ENCODE data around the gene C2CD4B.

The C2CD4B gene, protein sequence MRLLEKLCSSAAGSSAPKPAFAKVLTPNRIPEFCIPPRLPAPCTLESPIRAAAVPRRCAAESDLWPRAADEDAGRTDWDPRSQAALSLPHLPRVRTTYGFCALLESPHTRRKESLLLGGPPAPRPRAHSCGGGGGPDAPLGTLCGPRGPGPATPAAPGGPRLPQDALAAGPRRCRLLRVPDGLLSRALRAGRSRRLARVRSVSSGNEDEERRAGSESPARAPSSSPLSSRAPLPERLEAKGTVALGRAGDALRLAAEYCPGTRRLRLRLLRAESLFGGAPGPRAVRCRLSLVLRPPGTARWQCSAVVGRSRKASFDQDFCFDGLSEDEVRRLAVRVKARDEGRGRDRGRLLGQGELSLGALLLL

GRCh38 chr15:62165104-62165792, at the start of gene C2CD4B:
Gene C2CD4B (minus strand): TSS chr15:62165285. CDS start chr15:62164984, 301 bp downstream.
- peak within 1 kb of the TSS; percentile 24; the same call in 1 of the 2 replicates for H3K27ac ChIP-seq (ENCODE audit: extremely low read depth, low read depth, low read length)
- TF ChIP-seq ZNF600 (tag by site-specific recombination; IDR thresholded peaks at IDR 0.05), result no peak
- no peak for TF ChIP-seq ZNF777 (tag by site-specific recombination; IDR thresholded peaks at IDR 0.05; ENCODE audit: borderline replicate concordance)
- no peak for TF ChIP-seq MEIS1 (CRISPR knock-in tag; IDR thresholded peaks at IDR 0.05; ENCODE audit: borderline replicate concordance)
- TF ChIP-seq ZNF398 (tag by site-specific recombination; IDR thresholded peaks at IDR 0.05), result no peak
- TF ChIP-seq, protein P1, sequence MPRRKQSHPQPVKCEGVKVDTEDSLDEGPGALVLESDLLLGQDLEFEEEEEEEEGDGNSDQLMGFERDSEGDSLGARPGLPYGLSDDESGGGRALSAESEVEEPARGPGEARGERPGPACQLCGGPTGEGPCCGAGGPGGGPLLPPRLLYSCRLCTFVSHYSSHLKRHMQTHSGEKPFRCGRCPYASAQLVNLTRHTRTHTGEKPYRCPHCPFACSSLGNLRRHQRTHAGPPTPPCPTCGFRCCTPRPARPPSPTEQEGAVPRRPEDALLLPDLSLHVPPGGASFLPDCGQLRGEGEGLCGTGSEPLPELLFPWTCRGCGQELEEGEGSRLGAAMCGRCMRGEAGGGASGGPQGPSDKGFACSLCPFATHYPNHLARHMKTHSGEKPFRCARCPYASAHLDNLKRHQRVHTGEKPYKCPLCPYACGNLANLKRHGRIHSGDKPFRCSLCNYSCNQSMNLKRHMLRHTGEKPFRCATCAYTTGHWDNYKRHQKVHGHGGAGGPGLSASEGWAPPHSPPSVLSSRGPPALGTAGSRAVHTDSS (tag by site-specific recombination; IDR thresholded peaks at IDR 0.05), result no peak
- TF ChIP-seq HOXC10 (CRISPR knock-in tag; IDR thresholded peaks at IDR 0.05), result no peak
- no peak for TF ChIP-seq ZNF473 (tag by site-specific recombination; IDR thresholded peaks at IDR 0.05)
- no peak for TF ChIP-seq PRDM10 (tag by site-specific recombination; IDR thresholded peaks at IDR 0.05)
- no peak for TF ChIP-seq ZNF658 (tag by site-specific recombination; IDR thresholded peaks at IDR 0.05)
- TF ChIP-seq ZNF555 (tag by site-specific recombination; conservative IDR thresholded peaks at IDR 0.05), result no peak
- TF ChIP-seq ZNF302 (tag by site-specific recombination; IDR thresholded peaks at IDR 0.05; ENCODE audit: low read depth), result no peak
- TF ChIP-seq, protein P2, sequence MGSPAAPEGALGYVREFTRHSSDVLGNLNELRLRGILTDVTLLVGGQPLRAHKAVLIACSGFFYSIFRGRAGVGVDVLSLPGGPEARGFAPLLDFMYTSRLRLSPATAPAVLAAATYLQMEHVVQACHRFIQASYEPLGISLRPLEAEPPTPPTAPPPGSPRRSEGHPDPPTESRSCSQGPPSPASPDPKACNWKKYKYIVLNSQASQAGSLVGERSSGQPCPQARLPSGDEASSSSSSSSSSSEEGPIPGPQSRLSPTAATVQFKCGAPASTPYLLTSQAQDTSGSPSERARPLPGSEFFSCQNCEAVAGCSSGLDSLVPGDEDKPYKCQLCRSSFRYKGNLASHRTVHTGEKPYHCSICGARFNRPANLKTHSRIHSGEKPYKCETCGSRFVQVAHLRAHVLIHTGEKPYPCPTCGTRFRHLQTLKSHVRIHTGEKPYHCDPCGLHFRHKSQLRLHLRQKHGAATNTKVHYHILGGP (tag by site-specific recombination; IDR thresholded peaks at IDR 0.05), result no peak
- TF ChIP-seq ZNF544 (tag by site-specific recombination; IDR thresholded peaks at IDR 0.05), result no peak
- no peak for TF ChIP-seq ZNF664 (tag by site-specific recombination; IDR thresholded peaks at IDR 0.05)
- TF ChIP-seq, protein P3, sequence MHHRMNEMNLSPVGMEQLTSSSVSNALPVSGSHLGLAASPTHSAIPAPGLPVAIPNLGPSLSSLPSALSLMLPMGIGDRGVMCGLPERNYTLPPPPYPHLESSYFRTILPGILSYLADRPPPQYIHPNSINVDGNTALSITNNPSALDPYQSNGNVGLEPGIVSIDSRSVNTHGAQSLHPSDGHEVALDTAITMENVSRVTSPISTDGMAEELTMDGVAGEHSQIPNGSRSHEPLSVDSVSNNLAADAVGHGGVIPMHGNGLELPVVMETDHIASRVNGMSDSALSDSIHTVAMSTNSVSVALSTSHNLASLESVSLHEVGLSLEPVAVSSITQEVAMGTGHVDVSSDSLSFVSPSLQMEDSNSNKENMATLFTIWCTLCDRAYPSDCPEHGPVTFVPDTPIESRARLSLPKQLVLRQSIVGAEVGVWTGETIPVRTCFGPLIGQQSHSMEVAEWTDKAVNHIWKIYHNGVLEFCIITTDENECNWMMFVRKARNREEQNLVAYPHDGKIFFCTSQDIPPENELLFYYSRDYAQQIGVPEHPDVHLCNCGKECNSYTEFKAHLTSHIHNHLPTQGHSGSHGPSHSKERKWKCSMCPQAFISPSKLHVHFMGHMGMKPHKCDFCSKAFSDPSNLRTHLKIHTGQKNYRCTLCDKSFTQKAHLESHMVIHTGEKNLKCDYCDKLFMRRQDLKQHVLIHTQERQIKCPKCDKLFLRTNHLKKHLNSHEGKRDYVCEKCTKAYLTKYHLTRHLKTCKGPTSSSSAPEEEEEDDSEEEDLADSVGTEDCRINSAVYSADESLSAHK (tag by site-specific recombination; IDR thresholded peaks at IDR 0.05), result no peak
- no peak for TF ChIP-seq IKZF3 (tag by site-specific recombination; IDR thresholded peaks at IDR 0.05)
- TF ChIP-seq HOXA7 (CRISPR knock-in tag; IDR thresholded peaks at IDR 0.05; ENCODE audit: borderline replicate concordance), result no peak
- no peak for TF ChIP-seq PATZ1 (tag by site-specific recombination; IDR thresholded peaks at IDR 0.05)
- CTCF ChIA-PET, result interaction anchor here (0.6 to 0.7 kb wide), 2 partner anchors 153 to 992 kb away, joined by 3 read pairs; partner anchors contain the start of gene RPS27L
- no peaks in the 10 kb centered on the region for H3K9me3 ChIP-seq (ENCODE audit: control insufficient read depth, insufficient read depth, low read depth, low read length)
- no peaks in the 10 kb centered on the region for H3K36me3 ChIP-seq (ENCODE audit: control insufficient read depth in 2 of 2, insufficient read depth in 1 of 2, low read length in 2 of 2)
- peak within 1 kb of the TSS; percentile 21 for H3K4me3 ChIP-seq (ENCODE audit: low read depth, low read length)
- POLR2A ChIA-PET, result no interaction called here
- peaks cover 15% of the 10 kb centered on the region for H3K4me1 ChIP-seq (ENCODE audit: control insufficient read depth, insufficient read depth, low read length)

Measured in HEK293 (cell line).